Heart left ventricle (tissue), 16 donors: ENCODE results near the gene LRRC55. TPM values are rescaled to one million over a fixed set of nuclear protein-coding genes. Genes with fewer than 3 reads are reported as not detected.
A peak's percentile ranks its signal among the peaks of the same experiment; 100 is the strongest.

Experiments
- ATAC-seq, 4 donors: fragments of 200-7000 bp; cut with Tn5 transposase; one replicate each; pipeline ENCODE4 v1.9.1; 2020 to 2022; ENCODE audit warnings: moderate library complexity in 4 of 4, mild to moderate bottlenecking in 3 of 4, moderate number of reproducible peaks in 1 of 4
- DNase-seq, 5 donors: peaks; one replicate each; pipeline ENCODE4 v3.0.0-alpha.2; 2020
- H3K27ac ChIP-seq, 12 donors: fragments of 200-600 bp; sonication (generic) in 4 of 12; one replicate each; pipeline versions ENCODE4 v1.5.0 to v1.8.0; 2016 to 2022; ENCODE audit warnings: mild to moderate bottlenecking in 2 of 12
- H3K27me3 ChIP-seq, 9 donors: fragments of 200-600 bp; sonication (generic) in 2 of 9; one replicate each; pipeline versions ENCODE4 v1.5.1 to v1.8.0; 2016 to 2022; ENCODE audit warnings: mild to moderate bottlenecking in 3 of 9
- H3K36me3 ChIP-seq, 9 donors: fragments of 200-600 bp; sonication (generic) in 2 of 9; one replicate each; pipeline versions ENCODE4 v1.5.0 to v1.8.0; 2018 to 2022; ENCODE audit warnings: mild to moderate bottlenecking in 2 of 9
- H3K4me1 ChIP-seq, 12 donors: fragments of 200-600 bp; sonication (generic) in 4 of 12; one replicate each; pipeline versions ENCODE4 v1.5.0 to v1.8.0; 2016 to 2022; ENCODE audit warnings: mild to moderate bottlenecking in 3 of 12
- H3K4me3 ChIP-seq, 12 donors: fragments of 200-600 bp; sonication (generic) in 4 of 12; one replicate each; pipeline versions ENCODE4 v1.5.0 to v1.8.0; 2017 to 2022; ENCODE audit warnings: mild to moderate bottlenecking in 9 of 12, moderate library complexity in 4 of 12
- H3K9me3 ChIP-seq, 12 donors: fragments of 200-600 bp; sonication (generic) in 4 of 12; one replicate each; pipeline versions ENCODE4 v1.5.0 to v1.8.0; 2016 to 2022; ENCODE audit warnings: mild to moderate bottlenecking in 1 of 12
- CTCF ChIP-seq, 12 donors: fragments of 200-600 bp; sonication (generic) in 4 of 12; IDR thresholded peaks; one replicate each; pipeline versions ENCODE4 v1.5.0 to v1.8.0; 2018 to 2022; ENCODE audit warnings: antibody characterized with exemption in 12 of 12, mild to moderate bottlenecking in 5 of 12
- POLR2A ChIP-seq, 2 donors: fragments of 450-650 bp; IDR thresholded peaks; one replicate each; pipeline ENCODE4 v1.6.1; 2017; ENCODE audit warnings: antibody characterized with exemption in 2 of 2, mild to moderate bottlenecking in 2 of 2, moderate library complexity in 2 of 2
- WGBS, 4 donors: extraction: QIAGEN DNeasy Blood & Tissue Kit in 2 of 4; methylation state at CpG; one replicate each; pipeline versions ENCODE4 v1.1.5 to v1.1.7; 2013 to 2018; 5-methylcytosine and 5-hydroxymethylcytosine counted together
- intact Hi-C, 10 donors: fragments of 100-400 bp; cut with DNase I; formaldehyde crosslinking; loops; one replicate each; pipeline versions ENCODE4 v1.11.1 to v1.14.2; 2022
- polyA plus RNA-seq, 2 donors: library from polyadenylated mRNA; stranded (reverse); fragments of 200-250 nt; gene quantifications; one replicate each; pipeline ENCODE4 v1.2.3, GENCODE V29; 2013
- total RNA-seq, 9 donors: library from RNA; depleted of rRNA in 2 of 9; stranded (reverse); fragments of >200 nt in 2 of 9; fragmentation: NEBNext Ultra II Directional in 3 of 9; extraction: Animal tissue kit (Norgen Biotek cat#: 25700) in 3 of 9; gene quantifications; one replicate each; pipeline versions ENCODE4 v1.1.0 to v1.2.4, GENCODE V29; 2016 to 2023
- donor health status: ischemic (EF 13 %, LVEDD 7.1; RV severe dilation, severe dysfunction).
- donor health status: healthy with polysubstance abuse.
- donor health status: DM: no; HTN: yes; CAD: no.
- donor health status: DM: no; HTN: no; CAD: no.
- donor health status: ischemic (EF 25% LVEDD 6.9; RV normal size, moderate dysfunction).
- donor health status: ischemic (EF 25% LVEDD 5.7; RV mildly dilated, moderate dysfunction).
- donor health status: healthy.
- donor health status: DM: yes; HTN: yes; CAD: no.
- donor health status: ischemic (EF 35%, LVEDD 5.7; RV mildly dilated, moderate dysfunction).
- donor health status: nonischemic (EF 11% LVEDD 7.7; RV severe dilation, severe dysfunction).
- donor health status: DM: yes; HTN: yes; CAD: no.
- donor health status: PGD.
- donor health status: ischemic (EF 29% LVEDD 5.4; RV normal size, mild dysfunction).
- donor health status: nonischemic (EF 23%, LVEDD 6.1; RV moderate dilation, normal function).

Gene LRRC55
- total and polyA plus RNA-seq, 11 donors = 0.07 to 1.1 (median 0.26) TPM; not detected in 3

GRCh38 chr11:57230316-57230715 is 48.6 kb downstream of the LRRC55 start:
- TF ChIP-seq POLR2A (IDR thresholded peaks at IDR 0.05) (no peak), CTCF (IDR thresholded peaks at IDR 0.05) (no peak)
- Histone ChIP-seq H3K36me3 (no peaks in the 10 kb centered on the region), H3K4me3 (no peak overlapping the region), H3K4me1 (peaks cover 0 to 54% (median 25%) of the 10 kb centered on the region in 12 donors), H3K9me3 (peaks cover 0 to 7% (median 0%) of the 10 kb centered on the region in 12 donors), H3K27me3 (peaks cover 0 to 43% (median 0%) of the 10 kb centered on the region in 9 donors), H3K27ac (peak overlapping the region in 6 of 12 donors; percentile 15 to 72 (median 38))
- no peak for ATAC-seq
- 36 to 62% (median 52%) methylated on average over 5 of the region's 5 CpGs for WGBS, 4 donors
- intact Hi-C loops = no loop called here
- DNase-seq = no peak

GRCh38 chr11:57230791-57231538 is 49.2 kb downstream of the LRRC55 start:
- H3K27ac ChIP-seq = peak overlapping the region in 9 of 12 donors; percentile 8 to 72 (median 57)
- TF ChIP-seq CTCF (IDR thresholded peaks at IDR 0.05) (no peak), POLR2A (IDR thresholded peaks at IDR 0.05) (no peak)
- DNase-seq = no peak

GRCh38 chr11:57231539-57232253 is 49.9 kb downstream of the LRRC55 start:
- ATAC-seq (no peak), DNase-seq (no peak)
- Histone ChIP-seq H3K4me1 (peaks cover 0 to 57% (median 25%) of the 10 kb centered on the region in 12 donors), H3K27ac (peak overlapping the region in 8 of 12 donors; percentile 8 to 72 (median 53)), H3K9me3 (no peaks in the 10 kb centered on the region), H3K27me3 (peaks cover 0 to 51% (median 0%) of the 10 kb centered on the region in 9 donors), H3K4me3 (peak overlapping the region in 1 of 12 donors; percentile 10), H3K36me3 (no peaks in the 10 kb centered on the region)
- intact Hi-C loops = no loop called here
- TF ChIP-seq POLR2A (IDR thresholded peaks at IDR 0.05) = no peak
- no peak for TF ChIP-seq CTCF (IDR thresholded peaks at IDR 0.05)
- 36 to 40% (median 38%) methylated on average over 3 of the region's 3 CpGs for WGBS, 4 donors

More at GRCh38 chr11:57230791-57231538, 49.2 kb downstream of the LRRC55 start:
- intact Hi-C loops = no loop called here
- H3K36me3 ChIP-seq = no peaks in the 10 kb centered on the region
- peak overlapping the region in 2 of 12 donors; percentile 2 to 10 for H3K4me3 ChIP-seq
- H3K9me3 ChIP-seq = peaks cover 0 to 2% (median 0%) of the 10 kb centered on the region in 12 donors
- peak in 3 of 4 donors; percentile 60 to 69 (median 60) for ATAC-seq
- WGBS, 4 donors = 19 to 27% (median 25%) methylated on average over 18 of the region's 18 CpGs
- peaks cover 0 to 45% (median 0%) of the 10 kb centered on the region in 9 donors for H3K27me3 ChIP-seq
- peaks cover 0 to 54% (median 25%) of the 10 kb centered on the region in 12 donors for H3K4me1 ChIP-seq

GRCh38 chr11:57233702-57234101 is 51.9 kb downstream of the LRRC55 start:
- peak overlapping the region in 7 of 12 donors; percentile 43 to 74 (median 60) for H3K4me3 ChIP-seq
- H3K27ac ChIP-seq = peak overlapping the region in 6 of 12 donors; percentile 63 to 80 (median 74)
- H3K27me3 ChIP-seq = peaks cover 0 to 60% (median 0%) of the 10 kb centered on the region in 9 donors
- H3K36me3 ChIP-seq = no peaks in the 10 kb centered on the region
- WGBS, 4 donors = 34 to 45% (median 41%) methylated on average over 5 of the region's 5 CpGs
- H3K9me3 ChIP-seq = no peaks in the 10 kb centered on the region
- ATAC-seq (no peak), DNase-seq (no peak)
- intact Hi-C loops = no loop called here
- peaks cover 0 to 51% (median 20%) of the 10 kb centered on the region in 12 donors for H3K4me1 ChIP-seq
- TF ChIP-seq CTCF (IDR thresholded peaks at IDR 0.05) (no peak), POLR2A (IDR thresholded peaks at IDR 0.05) (no peak)
